Neutrophil (primary cell): ENCODE measurements around the gene KCNIP3.

Experiments used
- H3K27ac ChIP-seq: fragments of 200-600 bp; sonication (generic); 2 replicates; pipeline ENCODE4 v1.5.1; 2016; ENCODE audit warnings: mild to moderate bottlenecking, moderate library complexity
- H3K27me3 ChIP-seq: fragments of 200-600 bp; sonication (generic); 2 replicates; pipeline ENCODE4 v1.6.0; 2016; ENCODE audit warnings: mild to moderate bottlenecking
- H3K36me3 ChIP-seq: fragments of 200-600 bp; sonication (generic); 2 replicates; pipeline ENCODE4 v1.5.1; 2017
- H3K4me1 ChIP-seq, 2 experiments: fragments of 200-600 bp in 1 of 2; sonication (generic) in 1 of 2; 1 replicate in 1 of 2; 2 replicates in 1 of 2; pipeline versions ENCODE4 v1.5.1 to v1.6.1; 2013 to 2016; ENCODE audit warnings: low read depth in 1 of 2, low read length in 1 of 2, mild to moderate bottlenecking in 1 of 2, moderate library complexity in 1 of 2; ENCODE audit not compliant: control insufficient read depth in 1 of 2, insufficient read depth in 1 of 2
- H3K4me3 ChIP-seq, 2 experiments: fragments of 200-600 bp in 1 of 2; sonication (generic) in 1 of 2; 1 replicate in 1 of 2; 2 replicates in 1 of 2; pipeline ENCODE4 v1.5.1; 2013 to 2016; ENCODE audit warnings: low read depth in 1 of 2, low read length in 1 of 2, mild to moderate bottlenecking in 1 of 2, moderate library complexity in 1 of 2
- H3K9me3 ChIP-seq: fragments of 200-600 bp; sonication (generic); 2 replicates; pipeline ENCODE4 v1.5.1; 2016
- TF ChIP-seq, protein P1 (sequence below): fragments of 200-600 bp; sonication (generic); IDR thresholded peaks from 2 replicates; pipeline ENCODE4 v1.5.1; 2016; ENCODE audit warnings: antibody characterized with exemption

The KCNIP3 gene

GRCh38 chr2:95372216-95372829, 75.2 kb downstream of the KCNIP3 start:
- Histone ChIP-seq H3K27me3 (peaks cover 12% of the 10 kb centered on the region), H3K4me3 (no peak overlapping the region), H3K4me1 (no peaks in the 10 kb centered on the region), H3K9me3 (no peaks in the 10 kb centered on the region), H3K27ac (no peak overlapping the region), H3K36me3 (no peaks in the 10 kb centered on the region)
- TF ChIP-seq, protein P1, sequence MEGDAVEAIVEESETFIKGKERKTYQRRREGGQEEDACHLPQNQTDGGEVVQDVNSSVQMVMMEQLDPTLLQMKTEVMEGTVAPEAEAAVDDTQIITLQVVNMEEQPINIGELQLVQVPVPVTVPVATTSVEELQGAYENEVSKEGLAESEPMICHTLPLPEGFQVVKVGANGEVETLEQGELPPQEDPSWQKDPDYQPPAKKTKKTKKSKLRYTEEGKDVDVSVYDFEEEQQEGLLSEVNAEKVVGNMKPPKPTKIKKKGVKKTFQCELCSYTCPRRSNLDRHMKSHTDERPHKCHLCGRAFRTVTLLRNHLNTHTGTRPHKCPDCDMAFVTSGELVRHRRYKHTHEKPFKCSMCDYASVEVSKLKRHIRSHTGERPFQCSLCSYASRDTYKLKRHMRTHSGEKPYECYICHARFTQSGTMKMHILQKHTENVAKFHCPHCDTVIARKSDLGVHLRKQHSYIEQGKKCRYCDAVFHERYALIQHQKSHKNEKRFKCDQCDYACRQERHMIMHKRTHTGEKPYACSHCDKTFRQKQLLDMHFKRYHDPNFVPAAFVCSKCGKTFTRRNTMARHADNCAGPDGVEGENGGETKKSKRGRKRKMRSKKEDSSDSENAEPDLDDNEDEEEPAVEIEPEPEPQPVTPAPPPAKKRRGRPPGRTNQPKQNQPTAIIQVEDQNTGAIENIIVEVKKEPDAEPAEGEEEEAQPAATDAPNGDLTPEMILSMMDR, result no peak

DNA sequence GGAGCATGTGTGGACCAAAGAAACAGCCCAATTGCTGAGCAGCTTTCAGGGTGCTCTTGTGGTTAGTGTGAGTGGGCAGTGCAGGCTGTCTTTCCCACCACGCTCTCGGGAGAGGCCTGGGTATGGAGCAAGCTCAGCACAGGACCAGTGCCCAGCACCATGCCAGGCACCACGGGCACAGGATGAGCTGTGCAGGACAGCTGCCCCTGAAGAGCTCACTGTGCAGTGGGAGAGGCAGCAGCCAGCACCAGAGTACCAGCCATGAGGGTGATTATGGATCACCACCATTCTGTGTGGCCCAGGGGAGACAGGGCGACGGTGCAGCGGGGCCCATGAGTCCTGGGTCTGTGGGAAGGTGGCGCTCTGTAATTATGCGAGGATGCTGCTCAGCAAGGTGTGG, 75.7 kb downstream of the KCNIP3 start:
- Histone ChIP-seq H3K27ac (no peak overlapping the region), H3K36me3 (no peaks in the 10 kb centered on the region), H3K4me3 (no peak overlapping the region), H3K27me3 (peaks cover 12% of the 10 kb centered on the region), H3K4me1 (no peaks in the 10 kb centered on the region), H3K9me3 (no peaks in the 10 kb centered on the region)
- TF ChIP-seq, protein P1, result no peak

GRCh38 chr2:95374029-95374428, 76.9 kb downstream of the KCNIP3 start:
- Histone ChIP-seq H3K27me3 (peaks cover 12% of the 10 kb centered on the region), H3K4me3 (no peak overlapping the region), H3K36me3 (no peaks in the 10 kb centered on the region), H3K4me1 (no peaks in the 10 kb centered on the region), H3K27ac (no peak overlapping the region), H3K9me3 (no peaks in the 10 kb centered on the region)
- TF ChIP-seq, protein P1, result no peak

GRCh38 chr2:95374451-95374920, 77.3 kb downstream of the KCNIP3 start:
- H3K4me3 ChIP-seq, result no peak overlapping the region
- H3K36me3 ChIP-seq, result no peaks in the 10 kb centered on the region
- no peaks in the 10 kb centered on the region for H3K9me3 ChIP-seq
- H3K27ac ChIP-seq, result no peak overlapping the region
- no peaks in the 10 kb centered on the region for H3K4me1 ChIP-seq
- peaks cover 9% of the 10 kb centered on the region for H3K27me3 ChIP-seq
- TF ChIP-seq, protein P1, result no peak

DNA sequence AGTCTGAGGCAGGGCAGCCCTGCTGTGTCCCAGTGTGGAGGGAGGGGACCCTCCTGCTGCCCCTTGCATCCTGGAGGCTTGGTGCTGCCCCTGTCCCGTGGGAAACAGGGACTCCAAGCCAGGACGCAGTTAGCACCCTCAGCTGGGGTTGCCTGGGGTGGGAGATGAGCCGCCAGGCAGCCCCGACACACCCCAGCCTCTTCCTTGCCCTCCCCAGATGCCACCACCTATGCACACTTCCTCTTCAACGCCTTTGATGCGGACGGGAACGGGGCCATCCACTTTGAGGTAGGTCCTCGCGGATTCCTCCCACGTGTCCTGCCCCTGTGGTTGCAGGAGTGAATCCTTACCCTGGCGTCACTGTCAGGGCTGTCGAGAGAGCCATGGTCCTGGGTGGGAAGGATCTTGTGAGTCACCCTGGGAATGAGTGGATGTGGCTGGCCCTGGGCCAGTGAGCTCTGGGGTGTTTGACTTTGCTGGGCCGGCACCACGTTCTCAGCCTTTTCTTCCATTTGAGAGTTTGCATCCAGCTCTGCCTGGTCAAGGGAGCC, 77.8 kb downstream of the KCNIP3 start:
- Histone ChIP-seq H3K4me1 (no peaks in the 10 kb centered on the region), H3K36me3 (no peaks in the 10 kb centered on the region), H3K27ac (no peak overlapping the region), H3K27me3 (peaks cover 6% of the 10 kb centered on the region), H3K4me3 (no peak overlapping the region), H3K9me3 (no peaks in the 10 kb centered on the region)
- TF ChIP-seq, protein P1, result no peak
